NCI-H69 (cell line): ENCODE data around the gene ATP6V0C.

Experiments used
- DNase-seq: peaks from one replicate; lab custom pipeline; 2025; lab: John Stamatoyannopoulos, UW

ATP6V0C gene

GRCh38 chr16:2490190-2491105 is 23.3 kb upstream of the ATP6V0C start:
- DNase-seq, result no peak

GRCh38 chr16:2492292-2492691 is 21.5 kb upstream of the ATP6V0C start:
- DNase-seq, result no peak

GRCh38 chr16:2493605-2494004 is 20.1 kb upstream of the ATP6V0C start:
- DNase-seq, result no peak

GRCh38 chr16:2494616-2495015 is 19.1 kb upstream of the ATP6V0C start:
- DNase-seq, result no peak

GRCh38 chr16:2495041-2495440 is 18.7 kb upstream of the ATP6V0C start:
- DNase-seq, result no peak

GRCh38 chr16:2496223-2497115 is 17.3 kb upstream of the ATP6V0C start:
- DNase-seq, result no peak

GRCh38 chr16:2497116-2497630 is 16.6 kb upstream of the ATP6V0C start:
- DNase-seq, result no peak

GRCh38 chr16:2497695-2498484 is 15.9 kb upstream of the ATP6V0C start:
- no peak for DNase-seq

- DNase-seq, result no peak
Measured at GRCh38 chr16:2498531-2499253, 15.1 kb upstream of the ATP6V0C start.

GRCh38 chr16:2499454-2499853 is 14.3 kb upstream of the ATP6V0C start:
- DNase-seq, result no peak

GRCh38 chr16:2499890-2500429 is 13.8 kb upstream of the ATP6V0C start:
- DNase-seq, result no peak

- DNase-seq, result no peak
Measured at GRCh38 chr16:2500430-2500917, 13.3 kb upstream of the ATP6V0C start.

- DNase-seq, result peak; percentile 85
Measured at GRCh38 chr16:2500918-2501750, 12.6 kb upstream of the ATP6V0C start.

- no peak for DNase-seq
Measured at GRCh38 chr16:2501946-2502895, 11.5 kb upstream of the ATP6V0C start.

- no peak for DNase-seq
Measured at GRCh38 chr16:2505695-2506094, 8.1 kb upstream of the ATP6V0C start.

- DNase-seq, result no peak
Measured at GRCh38 chr16:2507052-2507659, 6.6 kb upstream of the ATP6V0C start.

GRCh38 chr16:2507665-2508064 is 6.1 kb upstream of the ATP6V0C start:
- DNase-seq, result no peak

GRCh38 chr16:2508722-2509400 is 4.9 kb upstream of the ATP6V0C start:
- no peak for DNase-seq
